Mesodermal cell (in vitro differentiated cells): ENCODE measurements around the gene CEP104.

ENCODE experiments used
- H3K27ac ChIP-seq: 2 replicates; pipeline ENCODE4 v1.7.0; 2013; ENCODE audit warnings: mild to moderate bottlenecking, low read depth, low read length, moderate library complexity; ENCODE audit not compliant: severe bottlenecking
- H3K36me3 ChIP-seq: 2 replicates; pipeline ENCODE4 v1.7.1; 2013; ENCODE audit warnings: mild to moderate bottlenecking, low read length, moderate library complexity; ENCODE audit not compliant: control insufficient read depth, insufficient read depth
- H3K4me1 ChIP-seq: one replicate; pipeline ENCODE4 v1.7.1; 2013; ENCODE audit warnings: mild to moderate bottlenecking, low read length; ENCODE audit not compliant: insufficient read depth, control insufficient read depth, poor library complexity, severe bottlenecking
- H3K4me3 ChIP-seq: 2 replicates; pipeline ENCODE4 v1.7.0; 2013; ENCODE audit warnings: low read length, control low read depth, mild to moderate bottlenecking; ENCODE audit not compliant: insufficient read depth, poor library complexity, severe bottlenecking; ENCODE audit errors: extremely low read depth
- H3K9me3 ChIP-seq: 2 replicates; pipeline ENCODE4 v1.7.1; 2013; ENCODE audit warnings: mild to moderate bottlenecking, low read length, moderate library complexity; ENCODE audit not compliant: control insufficient read depth
- WGBS, 2 experiments: methylation state at CpG; one replicate each; pipeline ENCODE4 v1.1.5; 2013; ENCODE audit warnings: missing lambda C conversion rate in 2 of 2; ENCODE audit not compliant: insufficient coverage in 2 of 2; 5-methylcytosine and 5-hydroxymethylcytosine counted together

The CEP104 gene

DNA sequence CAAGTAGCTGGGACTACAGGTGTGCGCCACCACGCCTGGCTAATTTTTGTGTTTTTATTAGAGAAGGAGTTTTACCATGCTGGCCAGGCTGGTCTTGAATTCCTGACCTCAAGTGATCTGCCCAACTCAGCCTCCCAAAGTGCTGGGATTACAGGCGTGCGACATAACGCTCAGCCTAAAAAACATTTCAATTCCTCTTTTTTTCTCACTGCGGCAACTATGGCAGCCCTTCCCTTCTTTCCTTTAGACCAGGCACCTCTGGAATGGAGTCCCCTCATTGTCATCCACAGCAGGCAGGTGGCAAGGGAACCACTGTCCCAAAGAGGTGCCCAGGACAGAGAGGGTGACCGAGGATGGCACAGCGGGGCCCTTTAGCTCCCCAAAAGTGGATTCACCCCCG lies 14.1 kb downstream of the CEP104 start:
- H3K36me3 ChIP-seq, result peaks cover 69% of the 10 kb centered on the region
- WGBS, 2 experiments, result 91 to 100% methylated on average over 5 to 8 of the region's 9 CpGs
- no peak overlapping the region for H3K4me3 ChIP-seq
- H3K9me3 ChIP-seq, result no peaks in the 10 kb centered on the region
- no peaks in the 10 kb centered on the region for H3K4me1 ChIP-seq
- H3K27ac ChIP-seq, result no peak overlapping the region

DNA sequence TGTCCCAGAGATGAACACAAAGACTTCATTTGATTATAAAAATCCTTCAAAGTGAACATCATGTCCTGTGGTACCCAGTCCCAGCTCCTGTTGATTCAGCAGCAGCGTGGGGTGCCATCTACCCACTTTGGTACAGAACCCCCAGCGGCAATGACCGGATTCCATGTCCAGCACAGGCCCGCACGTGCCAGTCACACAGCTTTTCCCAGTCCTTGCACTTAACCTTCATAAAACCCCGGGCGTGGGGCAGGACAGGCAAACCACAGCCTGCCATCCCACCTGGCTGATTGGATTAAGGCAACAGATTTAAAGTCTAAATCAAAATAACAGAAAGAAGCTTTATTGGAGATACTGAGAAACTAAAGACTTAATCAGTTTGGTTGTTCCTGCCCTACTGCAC lies 15.5 kb downstream of the CEP104 start:
- H3K9me3 ChIP-seq, result peaks cover 8% of the 10 kb centered on the region
- H3K36me3 ChIP-seq, result peaks cover 71% of the 10 kb centered on the region
- 91 to 97% methylated on average over 5 to 7 of the region's 7 CpGs for WGBS, 2 experiments
- H3K4me3 ChIP-seq, result no peak overlapping the region
- H3K27ac ChIP-seq, result no peak overlapping the region
- H3K4me1 ChIP-seq, result no peaks in the 10 kb centered on the region

DNA sequence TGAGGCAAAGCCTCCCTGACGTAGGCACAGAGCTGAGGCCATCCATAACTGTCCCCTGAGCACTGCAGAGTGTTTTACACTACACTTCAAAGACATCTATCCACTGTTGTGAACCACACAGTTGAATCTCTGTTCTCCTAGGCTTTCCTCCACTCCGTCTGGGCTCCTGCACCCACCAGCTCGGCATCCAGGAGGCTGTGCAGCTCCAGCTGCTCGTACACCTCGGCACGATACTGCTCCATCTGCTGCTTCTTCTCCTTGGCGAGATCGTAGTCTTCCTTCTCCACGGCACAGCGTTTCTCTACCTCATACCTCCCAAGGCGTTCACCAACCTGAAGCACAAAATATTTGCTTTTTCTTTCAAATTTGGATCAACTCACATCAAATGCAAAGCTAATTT lies 18.2 kb downstream of the CEP104 start:
- H3K4me3 ChIP-seq, result no peak overlapping the region
- H3K36me3 ChIP-seq, result peaks cover 70% of the 10 kb centered on the region
- WGBS, 2 experiments, result 90 to 94% methylated on average over 10 to 11 of the region's 11 CpGs
- H3K9me3 ChIP-seq, result peaks cover 8% of the 10 kb centered on the region
- H3K27ac ChIP-seq, result no peak overlapping the region
- H3K4me1 ChIP-seq, result no peaks in the 10 kb centered on the region

DNA sequence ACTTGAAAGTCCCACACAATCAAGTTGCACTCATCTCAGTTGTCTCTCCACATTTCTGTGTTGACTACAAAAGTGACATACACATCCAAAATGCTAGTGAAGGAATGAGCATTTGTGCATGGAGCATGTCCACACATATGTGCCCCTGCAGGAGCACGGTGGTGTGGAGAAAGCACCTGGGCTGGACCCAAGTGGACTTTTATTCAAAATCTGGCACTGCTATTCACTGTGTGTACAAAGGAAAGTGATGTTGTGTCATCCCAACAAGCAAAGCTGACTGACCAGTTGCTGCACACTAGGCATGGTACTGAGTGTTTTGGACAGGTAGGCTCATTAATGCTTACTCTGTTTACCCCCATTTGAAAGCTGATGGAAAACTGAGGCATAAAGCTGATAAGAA lies 19.3 kb downstream of the CEP104 start:
- Histone ChIP-seq H3K9me3 (peaks cover 8% of the 10 kb centered on the region), H3K36me3 (peaks cover 68% of the 10 kb centered on the region)
- 90 to 100% methylated on average over 1 of the region's 1 CpG for WGBS, 2 experiments

DNA sequence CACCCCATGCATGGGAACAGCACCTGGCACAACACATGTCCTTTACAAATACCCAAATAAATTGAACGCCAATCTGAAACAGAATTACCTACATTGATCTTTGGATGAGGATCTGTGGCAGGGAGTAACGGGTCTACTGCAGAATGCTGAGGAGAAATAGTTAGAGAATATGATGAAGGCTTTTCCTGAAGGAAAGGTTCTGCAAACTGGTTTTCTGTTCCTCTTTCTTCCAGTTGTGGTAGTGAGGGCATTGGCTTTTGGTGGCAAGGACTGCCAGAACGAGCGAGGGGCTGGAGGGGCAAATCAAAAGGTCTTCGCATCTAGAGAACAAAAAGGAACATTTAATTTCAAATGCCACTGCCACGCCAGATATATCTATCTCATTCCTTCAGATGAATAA lies 19.8 kb downstream of the CEP104 start:
- H3K4me3 ChIP-seq, result no peak overlapping the region
- peaks cover 72% of the 10 kb centered on the region for H3K36me3 ChIP-seq
- 90% methylated on average over 2 of the region's 6 CpGs; no CpG with 5 or more reads in 1 of the 2 experiments for WGBS, 2 experiments
- H3K4me1 ChIP-seq, result no peaks in the 10 kb centered on the region
- no peak overlapping the region for H3K27ac ChIP-seq
- peaks cover 8% of the 10 kb centered on the region for H3K9me3 ChIP-seq

More for the DNA sequence above, 19.3 kb downstream of the CEP104 start:
- no peak overlapping the region for H3K27ac ChIP-seq
- no peaks in the 10 kb centered on the region for H3K4me1 ChIP-seq
- H3K4me3 ChIP-seq, result no peak overlapping the region

DNA sequence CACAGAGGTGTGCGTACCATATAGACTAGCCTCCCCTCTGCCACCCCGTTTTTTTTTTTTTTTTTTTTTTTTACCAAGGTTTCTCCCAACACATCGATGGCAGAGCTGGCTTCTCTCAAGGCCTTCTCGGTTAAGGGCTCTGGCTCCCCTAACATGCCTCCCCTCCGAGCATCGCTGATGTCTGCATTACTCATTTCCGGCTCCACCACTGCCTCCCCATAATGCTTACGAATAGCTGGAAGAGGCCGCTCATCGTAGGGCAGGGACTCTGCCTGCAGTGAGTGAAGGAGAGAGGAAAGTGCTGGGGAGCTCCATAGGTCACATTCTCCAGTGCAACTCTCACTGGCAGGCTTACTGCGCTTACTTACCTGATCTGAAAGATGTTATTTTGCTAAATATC lies 20.6 kb downstream of the CEP104 start:
- H3K27ac ChIP-seq, result no peak overlapping the region
- peaks cover 77% of the 10 kb centered on the region for H3K36me3 ChIP-seq
- 93 to 100% methylated on average over 3 to 6 of the region's 11 CpGs for WGBS, 2 experiments
- H3K9me3 ChIP-seq, result peaks cover 8% of the 10 kb centered on the region
- H3K4me3 ChIP-seq, result no peak overlapping the region
- H3K4me1 ChIP-seq, result no peaks in the 10 kb centered on the region

DNA sequence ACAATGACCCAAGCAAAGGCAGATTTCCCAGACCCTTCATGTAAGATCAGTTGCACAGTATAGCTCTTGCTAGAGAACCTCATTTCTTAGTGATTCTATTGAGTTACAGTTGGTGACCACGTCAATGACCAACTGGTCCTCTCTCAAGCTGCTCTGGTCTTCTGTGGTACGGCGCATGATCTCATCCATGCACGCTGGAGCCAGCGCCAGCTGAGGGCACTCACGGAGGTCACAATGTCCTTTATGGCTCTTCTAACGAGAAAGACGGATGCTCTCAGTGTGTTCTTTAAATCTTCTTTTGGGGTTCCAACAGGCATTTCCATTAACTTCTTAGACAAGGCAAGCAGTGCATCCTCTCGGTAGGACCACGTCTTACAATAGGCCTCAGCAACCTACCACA lies 22.3 kb downstream of the CEP104 start:
- Histone ChIP-seq H3K27ac (no peak overlapping the region), H3K4me3 (no peak overlapping the region), H3K36me3 (peaks cover 75% of the 10 kb centered on the region), H3K4me1 (no peaks in the 10 kb centered on the region), H3K9me3 (peaks cover 8% of the 10 kb centered on the region)
- 90 to 93% methylated on average over 9 of the region's 10 CpGs for WGBS, 2 experiments

DNA sequence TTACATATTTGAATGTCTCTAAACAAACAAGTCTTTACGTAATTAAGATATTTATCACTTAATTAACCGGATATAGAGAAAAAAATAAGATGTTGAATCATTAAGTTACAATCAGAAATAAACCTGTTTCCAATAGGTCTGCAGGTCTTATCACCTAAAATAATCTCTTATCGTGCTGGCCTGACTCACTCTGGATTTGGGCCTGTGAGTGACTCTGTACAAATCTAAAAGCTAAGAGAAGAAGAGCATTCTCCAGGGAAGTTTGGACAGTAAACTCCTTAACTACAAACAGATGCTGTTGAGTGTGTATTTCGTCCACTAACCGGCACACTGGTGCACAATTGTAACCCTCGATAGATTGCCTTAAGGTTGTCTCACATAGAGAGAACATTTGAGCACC lies 25.3 kb downstream of the CEP104 start:
- 100% methylated on average over 3 of the region's 6 CpGs; no CpG with 5 or more reads in 1 of the 2 experiments for WGBS, 2 experiments

DNA sequence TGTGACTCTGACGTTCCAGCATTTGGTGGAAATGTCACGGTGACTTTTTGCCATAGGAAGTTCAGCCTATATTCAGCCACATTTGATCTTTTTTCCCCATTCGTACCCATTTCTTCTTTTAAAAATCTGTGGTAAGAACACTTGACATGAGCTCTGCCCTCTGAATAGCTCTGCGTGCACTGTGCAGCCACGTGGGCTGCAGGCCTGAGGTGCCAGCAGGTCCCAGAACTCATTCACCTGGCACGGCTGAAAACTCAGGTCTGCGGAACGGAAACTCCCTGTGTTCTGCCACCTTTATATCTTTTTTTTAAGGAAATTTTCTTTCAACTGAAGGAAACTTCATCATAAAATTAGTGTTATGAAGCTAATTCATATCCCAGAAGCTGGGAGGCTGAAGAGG lies 28.6 kb downstream of the CEP104 start:
- no peaks in the 10 kb centered on the region for H3K4me1 ChIP-seq
- peaks cover 46% of the 10 kb centered on the region for H3K36me3 ChIP-seq
- no peak overlapping the region for H3K4me3 ChIP-seq
- no peaks in the 10 kb centered on the region for H3K9me3 ChIP-seq
- H3K27ac ChIP-seq, result no peak overlapping the region
- WGBS, 2 experiments, result 91 to 93% methylated on average over 5 to 8 of the region's 8 CpGs

More for the DNA sequence above, 25.3 kb downstream of the CEP104 start:
- no peak overlapping the region for H3K27ac ChIP-seq
- H3K4me3 ChIP-seq, result no peak overlapping the region
- no peaks in the 10 kb centered on the region for H3K9me3 ChIP-seq
- peaks cover 61% of the 10 kb centered on the region for H3K36me3 ChIP-seq
- no peaks in the 10 kb centered on the region for H3K4me1 ChIP-seq

DNA sequence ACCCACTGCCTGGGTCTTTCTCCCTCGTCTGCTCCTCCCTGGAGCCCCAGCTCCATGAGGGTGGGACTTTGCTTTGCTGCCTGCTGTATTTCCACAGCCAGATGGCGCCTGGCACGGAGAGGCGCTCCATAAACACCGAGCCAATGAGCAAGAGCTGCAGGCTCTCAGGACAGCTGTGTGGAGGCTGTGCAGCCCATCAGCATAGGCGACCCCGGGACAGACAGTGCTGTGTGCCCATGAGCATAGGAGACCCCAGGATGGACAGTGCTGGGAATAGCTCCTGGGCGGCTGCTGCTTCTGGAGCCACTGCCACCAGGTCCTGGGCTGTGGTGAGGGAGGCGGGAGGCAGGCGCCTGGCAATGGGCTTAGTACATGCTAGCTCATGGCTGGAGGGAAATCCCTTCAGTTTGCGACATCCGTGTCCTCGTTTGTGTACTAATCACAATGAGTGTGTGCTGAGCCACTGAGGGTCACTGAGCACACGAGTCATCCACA lies 29.2 kb downstream of the CEP104 start:
- Histone ChIP-seq H3K4me3 (no peak overlapping the region), H3K36me3 (peaks cover 45% of the 10 kb centered on the region), H3K4me1 (no peaks in the 10 kb centered on the region), H3K27ac (peak overlapping the region; percentile 49), H3K9me3 (no peaks in the 10 kb centered on the region)
- 87% methylated on average over 12 to 14 of the region's 14 CpGs for WGBS, 2 experiments

DNA sequence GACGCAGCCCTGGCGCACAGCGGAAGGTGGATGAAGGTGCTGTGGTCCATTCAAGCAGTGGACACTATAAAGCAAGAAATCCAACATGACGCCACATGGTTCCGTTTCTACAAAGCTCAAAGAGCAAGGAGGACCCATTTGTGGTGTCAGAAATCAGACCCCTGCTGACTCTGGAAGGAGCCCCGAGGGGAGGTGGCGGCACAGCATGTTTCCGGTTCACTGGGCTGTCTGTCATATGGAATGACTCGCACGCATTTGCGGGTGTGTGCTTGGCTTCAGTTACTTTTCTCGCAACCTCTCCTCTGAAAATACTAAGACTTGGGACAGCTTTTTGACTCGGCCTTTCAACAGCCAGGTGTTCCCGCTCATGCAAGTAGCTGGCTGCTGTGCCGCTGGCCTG lies 31.7 kb downstream of the CEP104 start:
- no peaks in the 10 kb centered on the region for H3K4me1 ChIP-seq
- peaks cover 43% of the 10 kb centered on the region for H3K36me3 ChIP-seq
- no peak overlapping the region for H3K27ac ChIP-seq
- WGBS, 2 experiments, result 92 to 94% methylated on average over 15 of the region's 15 CpGs
- H3K9me3 ChIP-seq, result no peaks in the 10 kb centered on the region
- no peak overlapping the region for H3K4me3 ChIP-seq
